Loucy (cell line): ENCODE data around the gene SPINT2.

Experiments
- H2AFZ ChIP-seq: fragments of 200-600 bp; sonication (generic); 2 replicates; pipeline ENCODE4 v1.6.0; 2016; ENCODE audit warnings: antibody characterized with exemption, mild to moderate bottlenecking, low read length, moderate library complexity
- H3F3A ChIP-seq: fragments of 200-600 bp; 2 replicates; pipeline ENCODE4 v1.6.0; 2016; ENCODE audit warnings: antibody characterized with exemption, low read depth, mild to moderate bottlenecking
- H3K27me3 ChIP-seq: fragments of 200-600 bp; sonication (generic); 2 replicates; pipeline ENCODE4 v1.6.1; 2014; ENCODE audit warnings: low read length, mild to moderate bottlenecking; ENCODE audit not compliant: insufficient read depth, poor library complexity, severe bottlenecking
- H3K36me3 ChIP-seq: fragments of 200-600 bp; sonication (generic); 2 replicates; pipeline ENCODE4 v1.6.1; 2016; ENCODE audit warnings: low read length; ENCODE audit not compliant: insufficient read depth
- H3K4me1 ChIP-seq: fragments of 200-600 bp; sonication (generic); 2 replicates; pipeline ENCODE4 v1.5.1; 2014; ENCODE audit warnings: low read length, mild to moderate bottlenecking; ENCODE audit not compliant: insufficient read depth, poor library complexity, severe bottlenecking
- H3K4me2 ChIP-seq: fragments of 200-600 bp; sonication (generic); 2 replicates; pipeline ENCODE4 v1.6.0; 2014; ENCODE audit warnings: antibody characterized with exemption, low read length, low read depth, mild to moderate bottlenecking; ENCODE audit not compliant: poor library complexity, severe bottlenecking
- H3K4me3 ChIP-seq: fragments of 200-600 bp; sonication (generic); 2 replicates; pipeline ENCODE4 v1.5.1; 2014; ENCODE audit warnings: low read length, mild to moderate bottlenecking, mixed read lengths; ENCODE audit not compliant: poor library complexity, severe bottlenecking
- H3K79me2 ChIP-seq: fragments of 200-600 bp; sonication (generic); 2 replicates; pipeline ENCODE4 v1.6.1; 2014; ENCODE audit warnings: low read length; ENCODE audit not compliant: insufficient read depth
- H3K9ac ChIP-seq: fragments of 200-600 bp; sonication (generic); 2 replicates; pipeline ENCODE4 v1.6.0; 2014; ENCODE audit warnings: mild to moderate bottlenecking, low read depth, low read length, moderate library complexity; ENCODE audit not compliant: poor library complexity, severe bottlenecking
- H3K9me2 ChIP-seq: fragments of 200-600 bp; sonication (generic); replicated peaks from 2 replicates; pipeline ENCODE4 v1.6.1; 2016; ENCODE audit warnings: low read depth, low read length, mixed read lengths
- H3K9me3 ChIP-seq: fragments of 200-600 bp; sonication (generic); 2 replicates; pipeline ENCODE4 v1.6.1; 2014; ENCODE audit warnings: mild to moderate bottlenecking, antibody characterized with exemption, low read length, low read depth; ENCODE audit not compliant: insufficient read depth
- H4K20me1 ChIP-seq: fragments of 200-600 bp; sonication (generic); 2 replicates; pipeline ENCODE4 v1.6.0; 2014; ENCODE audit warnings: antibody characterized with exemption, low read length, mild to moderate bottlenecking; ENCODE audit not compliant: insufficient read depth, poor library complexity, severe bottlenecking
- EZH2phosphoT487 ChIP-seq: fragments of 200-600 bp; IDR thresholded peaks from 2 replicates; pipeline ENCODE4 v1.6.1; 2018; ENCODE audit warnings: antibody characterized with exemption, mild to moderate bottlenecking, moderate library complexity, borderline replicate concordance
- TF ChIP-seq, protein P1 (sequence below): fragments of 200-600 bp; sonication (generic); conservative IDR thresholded peaks from 2 replicates; pipeline ENCODE4 v1.5.1; 2014; ENCODE audit warnings: mild to moderate bottlenecking, antibody characterized with exemption, low read length

SPINT2 gene

DNA sequence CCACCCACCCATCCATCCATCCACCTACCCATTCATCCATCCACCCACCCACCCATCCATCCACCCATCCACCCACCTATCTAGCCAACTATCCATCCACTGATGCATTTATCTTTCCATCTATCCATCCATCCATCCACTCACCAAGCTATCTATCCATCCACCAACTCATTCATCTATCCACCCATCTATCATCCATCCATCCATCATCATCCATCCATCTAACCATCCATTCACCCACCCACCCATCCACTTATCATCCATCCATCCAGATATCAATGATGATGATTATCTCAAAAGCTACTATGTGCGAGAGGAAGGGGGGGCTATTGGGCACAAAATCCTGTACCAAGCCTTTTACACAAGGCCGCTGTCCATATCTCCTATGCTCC, 45.9 kb downstream of the SPINT2 start:
- no peaks in the 10 kb centered on the region for H3K27me3 ChIP-seq
- H3K4me1 ChIP-seq = peaks cover 5% of the 10 kb centered on the region
- H3F3A ChIP-seq = no peaks in the 10 kb centered on the region
- no peaks in the 10 kb centered on the region for H3K9me2 ChIP-seq
- H2AFZ ChIP-seq = no peak overlapping the region
- H4K20me1 ChIP-seq = peaks cover 5% of the 10 kb centered on the region
- H3K4me2 ChIP-seq = no peak overlapping the region
- no peak overlapping the region for H3K9ac ChIP-seq
- TF ChIP-seq, protein P1, sequence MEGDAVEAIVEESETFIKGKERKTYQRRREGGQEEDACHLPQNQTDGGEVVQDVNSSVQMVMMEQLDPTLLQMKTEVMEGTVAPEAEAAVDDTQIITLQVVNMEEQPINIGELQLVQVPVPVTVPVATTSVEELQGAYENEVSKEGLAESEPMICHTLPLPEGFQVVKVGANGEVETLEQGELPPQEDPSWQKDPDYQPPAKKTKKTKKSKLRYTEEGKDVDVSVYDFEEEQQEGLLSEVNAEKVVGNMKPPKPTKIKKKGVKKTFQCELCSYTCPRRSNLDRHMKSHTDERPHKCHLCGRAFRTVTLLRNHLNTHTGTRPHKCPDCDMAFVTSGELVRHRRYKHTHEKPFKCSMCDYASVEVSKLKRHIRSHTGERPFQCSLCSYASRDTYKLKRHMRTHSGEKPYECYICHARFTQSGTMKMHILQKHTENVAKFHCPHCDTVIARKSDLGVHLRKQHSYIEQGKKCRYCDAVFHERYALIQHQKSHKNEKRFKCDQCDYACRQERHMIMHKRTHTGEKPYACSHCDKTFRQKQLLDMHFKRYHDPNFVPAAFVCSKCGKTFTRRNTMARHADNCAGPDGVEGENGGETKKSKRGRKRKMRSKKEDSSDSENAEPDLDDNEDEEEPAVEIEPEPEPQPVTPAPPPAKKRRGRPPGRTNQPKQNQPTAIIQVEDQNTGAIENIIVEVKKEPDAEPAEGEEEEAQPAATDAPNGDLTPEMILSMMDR = no peak
- no peak for TF ChIP-seq EZH2phosphoT487
- no peaks in the 10 kb centered on the region for H3K9me3 ChIP-seq
- peaks cover 19% of the 10 kb centered on the region; the same call in 1 of the 2 replicates for H3K36me3 ChIP-seq
- peaks cover 34% of the 10 kb centered on the region for H3K79me2 ChIP-seq
- no peak overlapping the region for H3K4me3 ChIP-seq

- Histone ChIP-seq H3K9me3 (no peaks in the 10 kb centered on the region), H4K20me1 (peaks cover 5% of the 10 kb centered on the region), H3F3A (no peaks in the 10 kb centered on the region), H3K4me1 (peaks cover 5% of the 10 kb centered on the region), H3K27me3 (no peaks in the 10 kb centered on the region), H2AFZ (no peak overlapping the region), H3K79me2 (peaks cover 38% of the 10 kb centered on the region), H3K36me3 (peaks cover 19% of the 10 kb centered on the region; the same call in 1 of the 2 replicates), H3K4me3 (no peak overlapping the region), H3K9ac (no peak overlapping the region), H3K4me2 (peak overlapping the region; percentile 27), H3K9me2 (no peaks in the 10 kb centered on the region)
- no peak for TF ChIP-seq EZH2phosphoT487
- TF ChIP-seq, protein P1 = no peak
These were observed 46.6 kb downstream of the SPINT2 start for GRCh38 chr19:38310986-38311385.

DNA sequence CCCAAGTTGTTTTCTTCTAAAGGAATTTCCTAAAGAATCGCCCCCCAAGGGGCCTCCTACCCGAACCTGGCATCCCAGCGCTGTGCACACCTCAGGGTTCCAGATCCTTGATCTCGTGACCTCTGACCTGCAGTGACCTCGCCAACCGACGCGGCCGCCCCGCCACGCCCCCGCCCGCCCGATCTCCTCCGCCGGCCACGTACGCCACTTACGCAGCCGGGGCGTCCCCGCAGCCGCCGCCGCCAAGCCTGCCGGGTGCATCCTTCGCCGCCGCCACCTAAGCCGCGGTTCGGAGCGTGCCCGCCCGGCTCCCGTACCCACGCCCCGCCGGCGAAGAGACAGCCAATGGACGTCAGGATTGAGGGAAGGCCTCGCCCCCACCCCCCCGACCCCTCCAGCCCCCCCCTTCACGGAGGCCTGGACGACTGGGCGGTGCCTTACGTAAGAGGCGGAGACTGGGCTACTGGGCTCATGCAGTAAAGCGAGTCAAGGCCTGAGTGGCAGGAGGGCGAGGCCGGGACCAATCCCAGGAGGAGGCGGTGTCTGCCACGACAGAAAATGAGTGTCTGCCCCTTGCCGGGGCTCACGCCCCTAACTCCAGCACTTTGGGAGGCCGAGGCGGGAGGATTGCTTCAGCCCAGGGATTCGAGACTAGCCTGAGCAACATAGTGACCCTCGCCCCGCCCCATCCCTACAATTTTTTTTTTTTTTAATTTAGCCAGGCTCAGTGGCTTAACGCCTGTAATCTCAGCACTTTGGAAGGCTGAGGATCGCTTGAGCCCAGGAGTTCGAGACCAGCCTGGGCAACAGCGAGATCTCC, 51.5 kb downstream of the SPINT2 start, which contains the start of gene YIF1B:
Gene YIF1B (minus strand): TSS at position 291 of the 820 bp plus-strand sequence. CDS start 30 bp downstream, at position 261.
- Histone ChIP-seq H3K27me3 (no peaks in the 10 kb centered on the region), H3K36me3 (no peaks in the 10 kb centered on the region), H3K9ac (peak within 1 kb of the TSS; percentile 95), H2AFZ (peak within 1 kb of the TSS; percentile 88), H3K4me2 (peak within 1 kb of the TSS; percentile 90), H4K20me1 (peaks cover 2% of the 10 kb centered on the region), H3K9me2 (no peaks in the 10 kb centered on the region), H3K9me3 (no peaks in the 10 kb centered on the region), H3K4me3 (peak within 1 kb of the TSS; percentile 98), H3K79me2 (peaks cover 54% of the 10 kb centered on the region), H3K4me1 (peaks cover 36% of the 10 kb centered on the region), H3F3A (peaks cover 6% of the 10 kb centered on the region; the same call in 1 of the 2 replicates)
- TF ChIP-seq, protein P1 = no peak
- no peak for TF ChIP-seq EZH2phosphoT487
